Left lung (tissue), 10 donors: ENCODE results near the gene SERTAD2. TPM values are rescaled to one million over a fixed set of nuclear protein-coding genes. Genes with fewer than 3 reads are reported as not detected.

Experiments used
- ATAC-seq: fragments of 200-7000 bp; cut with Tn5 transposase; one replicate; pipeline ENCODE4 v1.9.1; 2020; ENCODE audit warnings: moderate library complexity
- DNase-seq, 4 donors: peaks; one replicate each; pipeline ENCODE4 v3.0.0-alpha.2; 2013 to 2020
- H3K27ac ChIP-seq, 2 donors: fragments of 200-600 bp; sonication (generic) in 1 of 2; one replicate each; pipeline versions ENCODE4 v1.5.0 to v1.8.0; 2020 to 2021
- H3K27me3 ChIP-seq, 2 donors: fragments of 200-600 bp; sonication (generic) in 1 of 2; one replicate each; pipeline versions ENCODE4 v1.5.0 to v1.8.0; 2020 to 2021
- H3K36me3 ChIP-seq, 2 donors: fragments of 200-600 bp; sonication (generic) in 1 of 2; one replicate each; pipeline versions ENCODE4 v1.5.0 to v1.8.0; 2020 to 2021
- H3K4me1 ChIP-seq, 2 donors: fragments of 200-600 bp; one replicate each; pipeline ENCODE4 v1.8.0; 2021
- H3K4me3 ChIP-seq, 2 donors: fragments of 200-600 bp; sonication (generic) in 1 of 2; one replicate each; pipeline versions ENCODE4 v1.5.0 to v1.8.0; 2020 to 2021; ENCODE audit warnings: mild to moderate bottlenecking in 1 of 2
- H3K9me3 ChIP-seq, 2 donors: fragments of 200-600 bp; sonication (generic) in 1 of 2; one replicate each; pipeline versions ENCODE4 v1.5.0 to v1.8.0; 2020 to 2021
- intact Hi-C, 2 donors: fragments of 100-400 bp; cut with DNase I; formaldehyde crosslinking; loops; one replicate each; pipeline versions ENCODE4 v1.11.2 to v1.14.2; 2022
- polyA plus RNA-seq, 6 donors: library from polyadenylated mRNA; unstranded; fragments of 120-200 nt; gene quantifications; one replicate each; pipeline ENCODE4 v1.2.1, GENCODE V29; 2013; ENCODE audit not compliant: insufficient read length in 6 of 6
- total RNA-seq, 2 donors: library from RNA; stranded (reverse); fragmentation: NEBNext Ultra II Directional; extraction: Animal tissue kit (Norgen Biotek cat#: 25700); gene quantifications; one replicate each; pipeline ENCODE4 v1.2.1, GENCODE V29; 2021
- TF ChIP-seq, protein P1 (sequence below), 2 donors: fragments of 200-600 bp; sonication (generic) in 1 of 2; IDR thresholded peaks; one replicate each; pipeline versions ENCODE4 v1.5.0 to v1.8.0; 2021; ENCODE audit warnings: antibody characterized with exemption in 2 of 2
- donor health status: DM: no; HTN: yes; CAD: no.
- donor health status: DM: no; HTN: no; CAD: no.

Gene SERTAD2
- total and polyA plus RNA-seq, 8 donors: 17.9 to 28.0 (median 26.4) TPM

DNA sequence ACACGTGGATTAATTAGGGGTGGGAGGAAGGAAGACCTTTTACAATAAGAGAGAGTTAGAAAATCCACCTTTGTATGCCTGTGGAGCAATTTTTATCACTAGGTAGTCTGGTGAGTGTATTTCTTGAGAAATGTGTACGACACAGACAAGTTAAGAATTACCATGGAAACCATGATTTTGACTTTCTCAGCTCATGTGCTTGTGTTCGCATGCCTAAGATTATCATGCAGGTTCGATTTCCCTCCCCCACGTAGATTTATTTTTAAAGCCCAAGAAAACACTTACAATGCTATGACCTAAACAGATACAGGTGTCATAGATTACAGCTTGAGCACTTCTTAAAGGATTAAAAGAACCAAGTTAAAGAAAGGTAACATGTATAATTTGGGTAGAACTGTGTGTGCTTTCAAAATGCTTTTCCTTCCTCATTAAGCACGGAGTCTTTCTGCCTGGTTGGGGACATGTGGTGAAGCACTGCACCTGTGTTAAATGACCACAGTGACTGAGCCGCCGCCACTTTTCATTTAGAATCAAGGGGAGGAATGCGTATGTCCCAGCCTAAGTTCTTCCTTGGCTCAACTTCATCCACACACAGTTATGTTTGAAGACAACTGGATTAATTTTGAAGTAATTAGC, 16.6 kb downstream of the SERTAD2 start:
- peaks cover 0 to 23% of the 10 kb centered on the region in 2 donors for H3K36me3 ChIP-seq
- no peaks in the 10 kb centered on the region for H3K9me3 ChIP-seq
- no peaks in the 10 kb centered on the region for H3K27me3 ChIP-seq
- TF ChIP-seq, protein P1, sequence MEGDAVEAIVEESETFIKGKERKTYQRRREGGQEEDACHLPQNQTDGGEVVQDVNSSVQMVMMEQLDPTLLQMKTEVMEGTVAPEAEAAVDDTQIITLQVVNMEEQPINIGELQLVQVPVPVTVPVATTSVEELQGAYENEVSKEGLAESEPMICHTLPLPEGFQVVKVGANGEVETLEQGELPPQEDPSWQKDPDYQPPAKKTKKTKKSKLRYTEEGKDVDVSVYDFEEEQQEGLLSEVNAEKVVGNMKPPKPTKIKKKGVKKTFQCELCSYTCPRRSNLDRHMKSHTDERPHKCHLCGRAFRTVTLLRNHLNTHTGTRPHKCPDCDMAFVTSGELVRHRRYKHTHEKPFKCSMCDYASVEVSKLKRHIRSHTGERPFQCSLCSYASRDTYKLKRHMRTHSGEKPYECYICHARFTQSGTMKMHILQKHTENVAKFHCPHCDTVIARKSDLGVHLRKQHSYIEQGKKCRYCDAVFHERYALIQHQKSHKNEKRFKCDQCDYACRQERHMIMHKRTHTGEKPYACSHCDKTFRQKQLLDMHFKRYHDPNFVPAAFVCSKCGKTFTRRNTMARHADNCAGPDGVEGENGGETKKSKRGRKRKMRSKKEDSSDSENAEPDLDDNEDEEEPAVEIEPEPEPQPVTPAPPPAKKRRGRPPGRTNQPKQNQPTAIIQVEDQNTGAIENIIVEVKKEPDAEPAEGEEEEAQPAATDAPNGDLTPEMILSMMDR (IDR thresholded peaks at IDR 0.05): no peak
- H3K27ac ChIP-seq: peak overlapping the region in 1 of 2 donors; percentile 75
- ATAC-seq (no peak), DNase-seq (peak in 1 of 4 donors; percentile 6)
- H3K4me1 ChIP-seq: peaks cover 0 to 77% of the 10 kb centered on the region in 2 donors
- no peak overlapping the region for H3K4me3 ChIP-seq
- intact Hi-C loops: no loop called here

DNA sequence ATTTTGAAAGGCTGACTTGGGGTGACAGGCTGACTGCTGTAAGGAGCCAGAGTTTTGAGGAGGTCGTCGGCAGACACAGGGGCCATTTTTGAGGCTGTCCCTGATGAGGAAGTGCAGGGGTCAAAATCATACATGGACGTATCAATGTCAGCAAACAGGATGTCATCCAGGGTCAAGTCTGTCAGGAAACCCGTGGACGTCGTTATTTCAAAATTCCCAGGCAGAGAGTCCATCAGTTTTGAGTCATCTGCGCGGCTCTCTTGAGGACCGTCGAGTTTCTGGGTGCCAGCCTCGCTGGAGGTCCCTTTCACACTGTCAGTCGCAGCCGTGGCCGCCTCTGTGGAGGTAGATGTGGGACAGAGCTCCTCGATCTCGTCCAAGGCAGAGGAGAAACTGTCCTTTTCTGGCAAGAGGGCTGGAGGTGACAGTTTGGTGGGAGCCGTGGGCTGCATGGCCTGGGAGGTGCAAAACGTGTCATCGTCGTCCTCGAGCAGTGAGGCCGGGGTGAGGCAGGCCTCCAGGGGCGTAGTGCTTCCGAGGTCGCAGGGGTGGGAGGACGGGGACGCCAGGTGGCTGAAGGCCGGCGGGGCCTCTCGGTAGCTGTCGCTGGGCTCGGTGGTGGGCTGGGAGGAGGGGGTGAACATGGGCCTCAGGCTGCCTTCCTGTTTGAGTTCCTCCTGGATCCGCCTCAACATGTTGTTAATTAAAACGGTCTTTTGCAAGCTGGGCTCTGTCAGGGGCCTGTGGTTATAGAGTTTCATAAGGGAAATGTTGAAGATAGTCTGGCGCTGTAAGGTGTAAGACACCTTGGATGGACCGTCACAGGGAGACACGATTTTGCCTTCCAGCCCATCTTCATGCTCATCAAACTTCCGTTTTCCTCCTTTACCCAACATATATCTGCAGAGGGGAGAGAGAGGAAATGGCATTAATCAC, 17.5 kb downstream of the SERTAD2 start:
- Histone ChIP-seq H3K27ac (peak overlapping the region in 1 of 2 donors; percentile 75), H3K36me3 (peaks cover 0 to 26% of the 10 kb centered on the region in 2 donors), H3K27me3 (no peaks in the 10 kb centered on the region), H3K4me1 (peaks cover 0 to 77% of the 10 kb centered on the region in 2 donors), H3K4me3 (no peak overlapping the region), H3K9me3 (no peaks in the 10 kb centered on the region)
- ATAC-seq (no peak), DNase-seq (peak in 1 of 4 donors; percentile 81)
- intact Hi-C loops: no loop called here
- TF ChIP-seq, protein P1 (IDR thresholded peaks at IDR 0.05): no peak

DNA sequence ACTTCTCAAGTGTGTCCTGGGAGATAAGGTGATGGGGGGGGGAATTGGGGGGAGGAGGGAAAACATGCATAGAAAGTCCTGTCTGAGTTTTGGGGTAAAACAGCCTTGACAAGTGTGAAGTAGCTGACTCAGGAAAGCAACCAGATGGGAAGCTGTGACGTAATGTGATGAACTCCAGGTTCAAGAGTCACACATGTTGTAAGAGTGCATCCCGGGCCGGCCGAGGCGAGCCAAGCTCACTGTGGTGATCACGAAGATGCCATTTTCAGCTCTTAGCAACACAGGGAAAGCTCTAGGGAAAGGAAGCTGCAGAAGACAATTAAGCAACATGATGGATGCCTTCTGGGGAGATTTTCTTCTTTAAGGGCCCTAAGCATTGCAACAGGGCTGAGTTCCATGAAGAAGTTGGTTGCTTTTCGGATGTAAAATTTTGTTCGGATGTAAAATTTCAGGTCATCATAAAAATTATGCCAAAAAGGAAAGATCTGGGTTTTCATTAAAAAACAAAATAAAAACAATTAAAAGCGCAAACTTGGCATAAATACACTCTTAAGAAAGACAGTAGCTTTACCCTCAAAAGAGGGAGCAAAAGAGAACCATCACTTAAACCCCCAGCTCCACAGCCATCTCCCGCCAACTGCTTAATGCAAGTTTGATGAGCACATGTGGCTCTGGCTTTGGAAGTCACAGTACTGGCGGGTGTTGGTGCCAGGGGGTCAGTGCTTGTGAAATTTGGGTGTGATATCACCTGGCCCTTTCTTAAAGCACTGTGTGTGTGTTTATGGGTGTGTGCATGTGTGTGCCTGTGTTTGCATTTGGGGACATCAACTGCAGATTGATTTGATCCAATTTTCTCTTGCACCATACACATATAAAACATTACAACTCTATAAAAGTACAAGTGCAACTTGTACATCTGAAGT, 19.1 kb downstream of the SERTAD2 start:
- no peak overlapping the region for H3K27ac ChIP-seq
- peaks cover 0 to 32% of the 10 kb centered on the region in 2 donors for H3K36me3 ChIP-seq
- no peaks in the 10 kb centered on the region for H3K9me3 ChIP-seq
- DNase-seq (peak in 3 of 4 donors; percentile 72 to 84 (median 83)), ATAC-seq (no peak)
- H3K4me1 ChIP-seq: peaks cover 0 to 65% of the 10 kb centered on the region in 2 donors
- TF ChIP-seq, protein P1 (IDR thresholded peaks at IDR 0.05): no peak
- H3K4me3 ChIP-seq: no peak overlapping the region
- no peaks in the 10 kb centered on the region for H3K27me3 ChIP-seq
- intact Hi-C loops: no loop called here

DNA sequence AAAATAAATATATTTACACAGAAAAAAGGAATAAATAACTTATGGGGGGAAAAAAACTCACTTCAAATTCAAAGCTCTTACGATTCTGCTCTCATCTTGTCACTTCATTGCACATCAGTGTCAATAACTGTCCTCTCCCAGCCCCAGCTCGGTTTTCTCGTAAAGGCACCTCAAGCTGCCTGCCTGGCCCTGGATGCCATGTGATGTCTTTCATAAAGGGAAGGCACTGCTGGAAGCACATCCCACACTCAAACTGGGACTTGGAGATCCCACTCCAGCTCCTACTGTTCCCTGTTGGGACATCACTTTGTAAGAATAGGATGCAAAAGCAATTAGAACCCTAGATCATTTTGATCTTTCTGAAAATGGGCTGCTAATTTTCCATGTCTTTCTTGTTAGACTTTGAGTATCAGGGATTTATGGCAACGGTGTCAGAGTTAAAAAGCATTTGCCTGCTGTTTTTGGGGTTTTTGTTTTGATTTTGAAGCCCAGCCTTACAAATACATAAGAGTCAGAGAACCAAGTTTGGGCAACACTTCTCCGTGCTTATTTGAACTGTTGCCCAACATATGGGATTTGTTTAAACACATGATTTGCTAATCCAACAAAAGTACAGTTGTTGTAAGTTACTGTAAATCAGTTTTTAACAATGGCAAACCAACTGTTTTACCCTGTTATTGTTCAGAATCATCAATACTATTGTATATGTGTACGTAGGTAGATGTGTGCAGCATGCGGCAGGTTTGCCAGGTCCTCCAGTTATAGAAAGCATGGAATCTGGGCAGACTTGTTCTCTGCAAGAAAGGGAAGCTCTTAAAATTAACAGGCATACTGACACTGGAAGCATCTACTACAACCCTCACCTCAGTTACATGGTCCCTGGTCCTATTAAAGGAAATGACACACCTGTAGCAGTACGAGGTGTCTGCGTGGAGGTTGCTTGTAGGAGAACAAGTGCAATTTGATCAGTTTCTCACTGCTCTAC, 20.6 kb downstream of the SERTAD2 start:
- H3K9me3 ChIP-seq: no peaks in the 10 kb centered on the region
- no peaks in the 10 kb centered on the region for H3K27me3 ChIP-seq
- H3K36me3 ChIP-seq: peaks cover 0 to 32% of the 10 kb centered on the region in 2 donors
- no peak overlapping the region for H3K4me3 ChIP-seq
- H3K4me1 ChIP-seq: peaks cover 0 to 50% of the 10 kb centered on the region in 2 donors
- TF ChIP-seq, protein P1 (IDR thresholded peaks at IDR 0.05): no peak
- intact Hi-C loops: no loop called here
- ATAC-seq (no peak), DNase-seq (peak in 3 of 4 donors; percentile 6 to 86 (median 78))
- no peak overlapping the region for H3K27ac ChIP-seq
